ENCODE results near the gene SPARC.

Gene SPARC

DNA sequence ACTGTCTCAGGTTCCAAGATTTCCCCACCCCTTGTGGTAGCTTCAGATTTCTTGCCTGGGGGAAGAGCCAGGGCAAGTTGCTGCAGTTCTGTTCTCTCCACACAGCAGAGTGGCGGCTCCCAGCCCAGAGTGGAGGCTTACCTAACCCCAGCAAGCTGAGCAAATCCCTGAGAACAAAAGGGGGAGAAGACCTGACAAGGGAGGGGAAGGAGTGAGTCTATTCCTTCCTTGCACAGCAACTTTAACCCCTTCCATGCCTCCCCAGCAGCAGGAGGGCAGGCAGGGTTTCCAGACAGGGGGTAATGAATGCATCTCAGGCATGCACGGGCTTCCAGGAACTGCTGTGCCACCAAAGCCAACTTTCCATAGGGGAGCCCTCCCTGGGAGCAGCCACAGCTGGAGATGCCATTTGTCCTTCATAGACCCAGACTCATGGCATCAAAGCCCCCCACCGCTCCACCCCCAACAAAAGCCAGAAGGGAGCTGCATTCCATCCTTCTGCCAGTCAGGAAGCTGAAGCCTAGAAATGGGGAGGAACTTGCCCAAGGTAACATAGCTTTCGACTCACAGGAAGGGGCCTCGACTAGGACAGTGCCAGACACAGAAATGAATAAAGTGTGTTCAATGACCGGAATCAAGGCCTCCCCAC lies 66.8 kb downstream of the SPARC start:
- H3K4me3 ChIP-seq (replicated peaks; ENCODE audit: insufficient read depth, low read length): no peak overlapping the region
- H3K27me3 ChIP-seq (ENCODE audit: insufficient read depth, poor library complexity, severe bottlenecking): no peaks in the 10 kb centered on the region
- no peak for TF ChIP-seq SPI1 (IDR thresholded peaks at IDR 0.05; ENCODE audit: borderline replicate concordance, low read depth)
- TF ChIP-seq GABPA (IDR thresholded peaks at IDR 0.05; ENCODE audit: low read depth): no peak
- TF ChIP-seq POLR2AphosphoS5 (IDR thresholded peaks at IDR 0.05; ENCODE audit: low read depth): no peak
- TF ChIP-seq, protein P1, sequence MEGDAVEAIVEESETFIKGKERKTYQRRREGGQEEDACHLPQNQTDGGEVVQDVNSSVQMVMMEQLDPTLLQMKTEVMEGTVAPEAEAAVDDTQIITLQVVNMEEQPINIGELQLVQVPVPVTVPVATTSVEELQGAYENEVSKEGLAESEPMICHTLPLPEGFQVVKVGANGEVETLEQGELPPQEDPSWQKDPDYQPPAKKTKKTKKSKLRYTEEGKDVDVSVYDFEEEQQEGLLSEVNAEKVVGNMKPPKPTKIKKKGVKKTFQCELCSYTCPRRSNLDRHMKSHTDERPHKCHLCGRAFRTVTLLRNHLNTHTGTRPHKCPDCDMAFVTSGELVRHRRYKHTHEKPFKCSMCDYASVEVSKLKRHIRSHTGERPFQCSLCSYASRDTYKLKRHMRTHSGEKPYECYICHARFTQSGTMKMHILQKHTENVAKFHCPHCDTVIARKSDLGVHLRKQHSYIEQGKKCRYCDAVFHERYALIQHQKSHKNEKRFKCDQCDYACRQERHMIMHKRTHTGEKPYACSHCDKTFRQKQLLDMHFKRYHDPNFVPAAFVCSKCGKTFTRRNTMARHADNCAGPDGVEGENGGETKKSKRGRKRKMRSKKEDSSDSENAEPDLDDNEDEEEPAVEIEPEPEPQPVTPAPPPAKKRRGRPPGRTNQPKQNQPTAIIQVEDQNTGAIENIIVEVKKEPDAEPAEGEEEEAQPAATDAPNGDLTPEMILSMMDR (IDR thresholded peaks at IDR 0.05; ENCODE audit: insufficient read depth, low read length): no peak
- no peak for TF ChIP-seq REST (IDR thresholded peaks at IDR 0.05; ENCODE audit: insufficient replicate concordance, low read depth)
- no peak overlapping the region for H3K27ac ChIP-seq (replicated peaks)
- no peak for DNase-seq (ENCODE audit: low read depth in 1 of 2, low spot score in 1 of 2)

GRCh38 chr5:151618907-151619306 lies 67.8 kb downstream of the SPARC start:
- no peak overlapping the region for H3K27ac ChIP-seq (replicated peaks)
- no peak overlapping the region for H3K4me3 ChIP-seq (replicated peaks; ENCODE audit: insufficient read depth, low read length)
- DNase-seq (ENCODE audit: low read depth in 1 of 2, low spot score in 1 of 2): no peak
- TF ChIP-seq, protein P1 (IDR thresholded peaks at IDR 0.05; ENCODE audit: insufficient read depth, low read length): no peak
- no peak for TF ChIP-seq GABPA (IDR thresholded peaks at IDR 0.05; ENCODE audit: low read depth)
- TF ChIP-seq REST (IDR thresholded peaks at IDR 0.05; ENCODE audit: insufficient replicate concordance, low read depth): no peak
- no peak for TF ChIP-seq POLR2AphosphoS5 (IDR thresholded peaks at IDR 0.05; ENCODE audit: low read depth)
- no peaks in the 10 kb centered on the region for H3K27me3 ChIP-seq (ENCODE audit: insufficient read depth, poor library complexity, severe bottlenecking)

DNA sequence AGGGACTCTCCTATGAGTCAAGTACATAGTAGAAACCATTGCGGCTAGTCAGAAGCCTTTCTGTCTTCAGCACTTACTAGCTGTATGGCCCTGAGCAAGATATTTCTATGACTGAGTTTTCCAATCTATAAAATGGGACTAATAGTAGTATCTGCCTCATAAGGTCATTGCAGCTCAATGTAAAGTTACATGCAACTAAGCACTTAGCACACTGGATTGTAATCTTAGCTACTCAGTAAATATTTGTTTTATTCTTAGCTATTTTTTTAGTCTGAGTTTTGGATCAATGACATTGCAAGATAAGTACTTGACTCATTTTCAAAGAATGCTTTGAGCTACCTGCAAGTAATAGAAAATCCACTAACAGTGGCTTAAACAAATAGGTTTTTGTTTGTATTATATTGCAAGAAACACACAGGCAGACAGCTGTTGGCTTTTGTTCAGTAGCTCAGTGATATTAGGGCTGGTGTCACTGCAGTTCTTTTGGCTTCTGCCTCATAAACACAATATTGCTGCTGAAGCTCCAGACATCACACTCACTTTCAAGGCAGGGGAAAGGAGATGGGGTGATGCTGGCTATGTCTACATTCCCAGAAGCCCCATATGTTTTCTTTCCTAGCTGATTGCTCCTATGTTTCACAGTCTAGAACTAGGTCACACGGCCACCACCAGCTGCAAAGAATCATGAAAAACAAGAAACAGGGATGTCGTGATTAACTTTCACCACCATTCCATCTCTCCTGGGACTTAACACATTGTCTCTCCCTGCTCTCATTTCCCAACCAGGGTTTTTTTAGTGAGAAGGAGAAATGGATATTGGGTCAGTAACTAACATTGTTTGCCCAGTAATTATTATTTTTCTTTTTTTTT lies 68.6 kb downstream of the SPARC start:
- no peak overlapping the region for H3K4me3 ChIP-seq (replicated peaks; ENCODE audit: insufficient read depth, low read length)
- no peak for TF ChIP-seq SPI1 (IDR thresholded peaks at IDR 0.05; ENCODE audit: borderline replicate concordance, low read depth)
- TF ChIP-seq, protein P1 (IDR thresholded peaks at IDR 0.05; ENCODE audit: insufficient read depth, low read length): no peak
- no peak for TF ChIP-seq REST (IDR thresholded peaks at IDR 0.05; ENCODE audit: insufficient replicate concordance, low read depth)
- DNase-seq (ENCODE audit: low read depth in 1 of 2, low spot score in 1 of 2): no peak
- no peak overlapping the region for H3K27ac ChIP-seq (replicated peaks)
- H3K27me3 ChIP-seq (ENCODE audit: insufficient read depth, poor library complexity, severe bottlenecking): no peaks in the 10 kb centered on the region

All from HL-60 (cell line).